ENCODE results near the gene DNAJC24. TPM values are rescaled to one million over a fixed set of nuclear protein-coding genes. Genes with fewer than 3 reads are reported as not detected.

The DNAJC24 gene
- total and polyA plus RNA-seq, 10 of the 15 experiments (the other 5 are each of a cell fraction or from before 2014, with no cell fraction given), result 10.0 to 25.4 (median 13.8) TPM

GRCh38 chr11:31327417-31327816, 42.2 kb upstream of the DNAJC24 start:
- Histone ChIP-seq H3K27me3 (replicated peaks in 1 of 2; ENCODE audit: control insufficient read depth in 2 of 2, insufficient read depth in 2 of 2, low read length in 1 of 2) (no peaks in the 10 kb centered on the region), H3K9me3 (replicated peaks; ENCODE audit: control insufficient read depth, insufficient read depth, low read length) (no peaks in the 10 kb centered on the region), H3K79me2 (ENCODE audit: control insufficient read depth, insufficient read depth, low read length) (no peaks in the 10 kb centered on the region), H2AFZ (ENCODE audit: control insufficient read depth, low read depth, low read length) (no peak overlapping the region), H3K9ac (ENCODE audit: control insufficient read depth, insufficient read depth, low read length) (no peak overlapping the region), H3K27ac (ENCODE audit: control insufficient read depth, insufficient read depth) (no peak overlapping the region), H4K20me1 (ENCODE audit: control insufficient read depth, insufficient read depth) (no peaks in the 10 kb centered on the region), H3K4me1 (ENCODE audit: control insufficient read depth, insufficient read depth, low read length) (no peaks in the 10 kb centered on the region), H3K4me2 (ENCODE audit: control insufficient read depth, insufficient read depth) (no peak overlapping the region), H3K4me3 (no peak overlapping the region), H3K36me3 (ENCODE audit: control insufficient read depth in 2 of 2, insufficient read depth in 2 of 2, low read length in 1 of 2) (no peaks in the 10 kb centered on the region)
- RAD21 ChIA-PET (ENCODE audit: unreplicated experiment), result no interaction called here
- no peak for TF ChIP-seq STAT3 (IDR thresholded peaks at IDR 0.05; ENCODE audit: low read depth, low read length)
- TF ChIP-seq MEF2B (IDR thresholded peaks at IDR 0.05; ENCODE audit: partially characterized antibody, poor library complexity, severe bottlenecking), result no peak
- TF ChIP-seq SMC3 (IDR thresholded peaks at IDR 0.05; ENCODE audit: borderline replicate concordance, low read length), result no peak
- TF ChIP-seq SMAD5 (IDR thresholded peaks at IDR 0.05; ENCODE audit: low read depth), result no peak
- TF ChIP-seq NR2C1 (IDR thresholded peaks at IDR 0.05), result no peak
- TF ChIP-seq CBX5 (IDR thresholded peaks at IDR 0.05; ENCODE audit: low read depth), result no peak
- no peak for TF ChIP-seq MLLT1 (IDR thresholded peaks at IDR 0.05)
- no peak for TF ChIP-seq BMI1 (IDR thresholded peaks at IDR 0.05; ENCODE audit: borderline replicate concordance)
- no peak for TF ChIP-seq LARP7 (IDR thresholded peaks at IDR 0.05)
- no peak for TF ChIP-seq ZZZ3 (IDR thresholded peaks at IDR 0.05; ENCODE audit: control insufficient read depth, insufficient read length, low read depth)
- no peak for TF ChIP-seq HSF1 (IDR thresholded peaks at IDR 0.05; ENCODE audit: low read depth, low read length)
- no peak for TF ChIP-seq BACH1 (IDR thresholded peaks at IDR 0.05; ENCODE audit: borderline replicate concordance)
- TF ChIP-seq NBN (IDR thresholded peaks at IDR 0.05), result no peak
- CTCF ChIA-PET, result no interaction called here
- in situ Hi-C loops (cut with MboI), result no loop called here
- BruUV-seq (replicated peaks), result no TSS peak
- no peak for DNase-seq (ENCODE audit: low read depth, low spot score)
- ATAC-seq, result no peak
- intact Hi-C loops (cut with micrococcal nuclease; ENCODE audit: unreplicated experiment), result no loop called here
- SMC1A ChIA-PET (ENCODE audit: uncharacterized antibody, unreplicated experiment), result interaction anchor here (1.2 kb wide), 1 partner anchor 20 kb away, joined by 5 read pairs; no protein-coding TSS in a partner anchor
- WGBS (ENCODE audit: insufficient coverage, insufficient replicate concordance, low lambda C conversion rate, missing lambda C conversion rate), result 82% methylated on average over 3 of the region's 3 CpGs
- no peak for FAIRE-seq
- POLR2A ChIA-PET, result no interaction called here

All from GM12878 (cell line).